Caco-2 (cell line): ENCODE results near the gene COPZ1. TPM values are rescaled to one million over a fixed set of nuclear protein-coding genes. Genes with fewer than 3 reads are reported as not detected.

ENCODE experiments used
- BruUV-seq: library from RNA; stranded (reverse); fragments of 400-500 nt; replicated peaks from 2 replicates; lab custom pipeline; 2021; lab: Mats Ljungman, UMichigan
- CTCF ChIA-PET: fragments of 300-600 bp; sonication (Branson Sonifier 250); formaldehyde crosslinking; loops from one replicate; lab custom pipeline; 2022; ENCODE audit warnings: antibody characterized with exemption; lab: Charles Lee
- POLR2A ChIA-PET: fragments of 300-600 bp; sonication (Branson Sonifier 250); formaldehyde crosslinking; loops from one replicate; lab custom pipeline; 2022; ENCODE audit warnings: antibody characterized with exemption; lab: Charles Lee
- DNase-seq, 2 experiments: peaks; one replicate each; pipeline versions ENCODE4 v3.0.0 to v3.0.0-alpha.2; 2020 to 2022
- H3K27me3 ChIP-seq: replicated peaks from 2 replicates; pipeline ENCODE4 v1.6.0; 2011; ENCODE audit warnings: low read length; ENCODE audit not compliant: control insufficient read depth, insufficient read depth
- H3K36me3 ChIP-seq: 2 replicates; pipeline ENCODE4 v1.5.1; 2011; ENCODE audit warnings: low read length; ENCODE audit not compliant: control insufficient read depth, insufficient read depth
- H3K4me1 ChIP-seq: fragments of 250-450 bp; sonication (Bioruptor Pico); 2 replicates; pipeline ENCODE4 v1.5.1; 2020; ENCODE audit warnings: mild to moderate bottlenecking
- H3K4me3 ChIP-seq: 2 replicates; pipeline ENCODE4 v1.5.1; 2011; ENCODE audit warnings: low read depth, mild to moderate bottlenecking, control low read depth, low read length
- H3K9me3 ChIP-seq: fragments of 250-450 bp; sonication (Bioruptor Pico); 2 replicates; pipeline ENCODE4 v1.5.1; 2020; ENCODE audit warnings: mild to moderate bottlenecking, moderate library complexity
- H3K27ac Mint-ChIP-seq: one replicate; pipeline ENCODE4 v1.8.0; 2022; ENCODE audit warnings: mixed read lengths; ENCODE audit not compliant: unreplicated experiment
- H3K27me3 Mint-ChIP-seq: one replicate; pipeline ENCODE4 v1.8.0; 2022; ENCODE audit warnings: mixed read lengths; ENCODE audit not compliant: insufficient read depth, unreplicated experiment
- H3K36me3 Mint-ChIP-seq: one replicate; pipeline ENCODE4 v1.8.0; 2022; ENCODE audit warnings: mild to moderate bottlenecking, mixed read lengths; ENCODE audit not compliant: insufficient read depth, unreplicated experiment
- H3K4me1 Mint-ChIP-seq: one replicate; pipeline ENCODE4 v1.8.0; 2022; ENCODE audit warnings: low read depth, mixed read lengths; ENCODE audit not compliant: unreplicated experiment
- H3K4me3 Mint-ChIP-seq: one replicate; pipeline ENCODE4 v1.8.0; 2022; ENCODE audit warnings: mild to moderate bottlenecking, moderate library complexity, mixed read lengths; ENCODE audit not compliant: unreplicated experiment
- H3K9me3 Mint-ChIP-seq: one replicate; pipeline ENCODE4 v1.8.0; 2022; ENCODE audit warnings: mixed read lengths; ENCODE audit not compliant: unreplicated experiment
- CTCF ChIP-seq, 2 experiments: fragments of 200-600 bp in 1 of 2; IDR thresholded peaks; 1 replicate in 1 of 2; 2 replicates in 1 of 2; pipeline versions ENCODE4 v1.5.1 to v1.8.0; 2011 to 2022; ENCODE audit warnings: antibody characterized with exemption in 1 of 2, control low read depth in 1 of 2, inconsistent platforms in 1 of 2, low read depth in 1 of 2, low read length in 1 of 2, mild to moderate bottlenecking in 1 of 2, moderate library complexity in 1 of 2; ENCODE audit not compliant: insufficient read depth in 1 of 2, severe bottlenecking in 1 of 2, unreplicated experiment in 1 of 2
- intact Hi-C: fragments of 100-400 bp; cut with micrococcal nuclease; formaldehyde crosslinking; loops from one replicate; pipeline ENCODE4 v1.10.0; 2022; ENCODE audit not compliant: unreplicated experiment
- total RNA-seq: library from RNA; stranded (reverse); gene quantifications from 2 replicates; pipeline ENCODE4 v1.2.3, GENCODE V29; 2022

The COPZ1 gene
- total RNA-seq, 1 experiment from 2014 or later = 129 TPM

GRCh38 chr12:54374562-54375258, 49.8 kb downstream of the COPZ1 start:
- intact Hi-C loops = no loop called here
- Mint-ChIP-seq H3K27me3 (no peaks in the 10 kb centered on the region), H3K9me3 (no peaks in the 10 kb centered on the region), H3K27ac (no peak overlapping the region), H3K36me3 (peaks cover 8% of the 10 kb centered on the region), H3K4me3 (no peak overlapping the region), H3K4me1 (no peaks in the 10 kb centered on the region)
- TF ChIP-seq CTCF (IDR thresholded peaks at IDR 0.05; ENCODE audit: insufficient read depth in 1 of 2, low read depth in 1 of 2, low read length in 1 of 2, severe bottlenecking in 1 of 2, unreplicated experiment in 1 of 2) = no peak
- no TSS peak for BruUV-seq
- DNase-seq = no peak
- no peaks in the 10 kb centered on the region for H3K4me1 ChIP-seq
- CTCF ChIA-PET = interaction anchor here (0.6 kb wide), 1 partner anchor 16 kb away, joined by 3 read pairs; no protein-coding TSS in a partner anchor
- no peaks in the 10 kb centered on the region for H3K9me3 ChIP-seq
- H3K4me3 ChIP-seq = no peak overlapping the region
- no peaks in the 10 kb centered on the region for H3K27me3 ChIP-seq
- POLR2A ChIA-PET = no interaction called here
- no peaks in the 10 kb centered on the region for H3K36me3 ChIP-seq

GRCh38 chr12:54375259-54375579, 50.3 kb downstream of the COPZ1 start:
- no peak overlapping the region for H3K27ac Mint-ChIP-seq
- intact Hi-C loops = no loop called here
- no peaks in the 10 kb centered on the region for H3K4me1 Mint-ChIP-seq

GRCh38 chr12:54376596-54376995, 51.7 kb downstream of the COPZ1 start:
- H3K9me3 Mint-ChIP-seq = no peaks in the 10 kb centered on the region
- H3K36me3 Mint-ChIP-seq = peaks cover 8% of the 10 kb centered on the region
- H3K4me1 Mint-ChIP-seq = no peaks in the 10 kb centered on the region
- intact Hi-C loops = no loop called here
- Histone ChIP-seq H3K4me1 (no peaks in the 10 kb centered on the region), H3K27me3 (no peaks in the 10 kb centered on the region), H3K9me3 (no peaks in the 10 kb centered on the region), H3K36me3 (no peaks in the 10 kb centered on the region), H3K4me3 (no peak overlapping the region)
- BruUV-seq = no TSS peak
- no peak overlapping the region for H3K4me3 Mint-ChIP-seq
- ChIA-PET POLR2A (no interaction called here), CTCF (no interaction called here)
- DNase-seq = no peak
- H3K27ac Mint-ChIP-seq = no peak overlapping the region
- TF ChIP-seq CTCF (IDR thresholded peaks at IDR 0.05; ENCODE audit: insufficient read depth in 1 of 2, low read depth in 1 of 2, low read length in 1 of 2, severe bottlenecking in 1 of 2, unreplicated experiment in 1 of 2) = no peak
- no peaks in the 10 kb centered on the region for H3K27me3 Mint-ChIP-seq

More at GRCh38 chr12:54375259-54375579, 50.3 kb downstream of the COPZ1 start:
- Histone ChIP-seq H3K27me3 (no peaks in the 10 kb centered on the region), H3K9me3 (no peaks in the 10 kb centered on the region), H3K4me3 (no peak overlapping the region), H3K4me1 (no peaks in the 10 kb centered on the region), H3K36me3 (no peaks in the 10 kb centered on the region)
- CTCF ChIA-PET = no interaction called here
- Mint-ChIP-seq H3K4me3 (no peak overlapping the region), H3K27me3 (no peaks in the 10 kb centered on the region), H3K9me3 (no peaks in the 10 kb centered on the region), H3K36me3 (peaks cover 8% of the 10 kb centered on the region)
- no TSS peak for BruUV-seq
- no peak for TF ChIP-seq CTCF (IDR thresholded peaks at IDR 0.05; ENCODE audit: insufficient read depth in 1 of 2, low read depth in 1 of 2, low read length in 1 of 2, severe bottlenecking in 1 of 2, unreplicated experiment in 1 of 2)
- POLR2A ChIA-PET = no interaction called here
- DNase-seq = no peak
